GM18861 (cell line): ENCODE measurements around the gene OCA2.
"Not testable (repeated sequence)": the region's sequence is repeated elsewhere in the genome, so short reads cannot be mapped to it uniquely, and the experiment has no call there.

Experiments used
- ATAC-seq: cut with Tn5 transposase; IDR thresholded peaks from one replicate; pipeline ENCODE4 v1.9.1; 2021; ENCODE audit not compliant: unreplicated experiment

OCA2 gene

DNA sequence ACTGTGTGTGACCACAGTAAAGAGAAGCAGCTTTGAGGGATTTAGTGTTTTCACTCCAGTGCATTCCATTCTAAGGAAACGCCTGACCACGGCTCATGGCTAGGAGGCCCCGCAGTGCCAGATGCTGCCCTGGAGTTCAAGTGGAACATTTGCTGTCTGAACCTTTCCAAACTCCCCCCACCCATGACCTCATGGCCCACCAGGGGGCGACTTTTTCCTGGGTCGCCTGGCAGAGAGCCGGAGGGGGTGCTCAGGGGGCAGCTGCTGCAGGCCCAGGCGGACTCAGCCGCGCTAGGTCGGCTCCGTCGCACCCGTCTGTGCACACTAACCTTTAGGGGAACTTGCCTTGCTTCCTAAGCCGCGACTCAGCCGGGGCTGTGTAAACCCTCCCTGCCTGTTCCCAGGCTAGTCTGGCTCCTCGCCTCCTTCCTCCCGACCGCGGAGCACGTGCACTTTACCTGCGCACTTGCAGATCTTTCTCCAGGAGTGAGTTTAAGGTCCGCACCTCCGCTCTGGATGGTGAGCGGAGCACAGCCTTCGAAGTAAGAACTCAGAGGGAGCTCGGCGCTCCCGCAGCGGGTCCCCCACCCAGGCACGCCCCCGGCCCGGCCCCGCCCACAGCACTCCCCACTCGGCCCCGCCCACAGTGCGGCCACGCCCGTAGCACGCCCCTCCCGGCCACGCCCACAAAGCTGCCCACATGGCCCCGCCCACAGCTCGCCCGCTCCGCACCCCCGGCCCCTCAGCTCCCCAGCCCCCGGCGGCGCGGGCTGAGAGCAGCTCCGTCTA, at the start of gene OCA2:
TSS of gene OCA2 (minus strand) at position 550 of the 789 bp plus-strand sequence. CDS start 17,441 bp downstream, outside the sequence.
- ATAC-seq = no peak

DNA sequence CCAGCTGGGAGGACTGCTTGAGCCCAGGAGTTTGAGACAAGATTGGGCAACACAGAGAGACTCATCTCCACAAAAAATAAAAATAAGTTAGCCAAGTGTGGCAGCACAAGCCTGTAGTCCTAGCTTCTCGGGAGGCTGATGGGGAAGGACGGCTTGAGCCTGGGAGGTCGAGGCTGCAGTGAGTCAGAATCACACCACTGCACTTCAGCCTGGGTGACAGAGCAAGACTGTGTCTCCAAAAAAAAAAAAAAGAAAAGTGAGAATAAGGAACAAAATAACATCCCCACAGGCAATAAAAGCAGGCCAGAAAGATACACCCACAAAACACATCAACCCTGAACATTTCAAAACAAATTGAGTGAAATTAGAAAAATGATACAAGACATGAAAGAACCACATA, 48.7 kb upstream of the OCA2 start:
- no peak for ATAC-seq

GRCh38 chr15:28145419-28145818, 46.3 kb upstream of the OCA2 start:
- ATAC-seq = not testable (repeated sequence)

DNA sequence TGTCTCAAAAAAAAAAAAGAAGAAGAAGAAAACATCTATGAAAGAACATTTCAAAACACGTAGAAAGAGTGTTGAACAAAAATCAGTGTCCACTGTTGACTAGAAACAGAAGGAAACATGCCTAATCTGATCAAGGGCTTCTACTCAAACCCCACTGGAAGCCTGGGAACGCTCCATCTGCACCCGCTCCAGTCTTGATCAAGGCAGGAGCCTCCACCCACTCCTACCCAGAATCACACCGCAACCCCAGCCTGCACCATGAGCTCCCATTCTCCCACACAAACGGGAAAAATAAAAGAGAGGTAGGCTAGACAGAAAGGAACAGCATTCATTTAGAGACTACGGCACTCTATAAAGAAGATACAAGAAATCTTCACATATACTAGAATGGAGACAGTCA, 40.9 kb upstream of the OCA2 start:
- no peak for ATAC-seq

GRCh38 chr15:28137408-28138039, 38.4 kb upstream of the OCA2 start:
- not testable (repeated sequence) for ATAC-seq

GRCh38 chr15:28136236-28136904, 37.3 kb upstream of the OCA2 start:
- ATAC-seq = peak; percentile 100

- ATAC-seq = no peak
These were observed 34.2 kb upstream of the OCA2 start for GRCh38 chr15:28133281-28133680.

- no peak for ATAC-seq
These were observed 33.6 kb upstream of the OCA2 start for GRCh38 chr15:28132524-28133275.

GRCh38 chr15:28131946-28132345, 32.8 kb upstream of the OCA2 start:
- no peak for ATAC-seq

DNA sequence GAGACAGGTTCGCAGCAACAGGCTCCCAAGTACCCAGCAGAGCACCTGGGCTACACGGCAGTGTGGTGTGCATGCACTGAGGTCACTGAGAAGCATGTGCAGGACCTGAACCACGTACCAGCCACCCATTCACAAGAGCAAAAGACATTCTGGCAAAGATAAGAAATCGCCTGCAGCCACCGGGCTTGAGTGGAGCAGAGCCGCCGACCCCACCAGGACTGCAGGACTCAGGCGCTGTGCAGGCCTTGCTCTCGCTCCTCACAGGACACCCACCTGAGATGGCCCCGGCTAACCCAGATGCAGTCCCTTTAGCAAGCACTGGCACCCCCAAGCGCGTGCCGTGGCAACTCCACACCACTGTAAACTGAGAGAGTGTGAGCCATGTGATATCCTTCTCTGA, 32.3 kb upstream of the OCA2 start:
- ATAC-seq = no peak

DNA sequence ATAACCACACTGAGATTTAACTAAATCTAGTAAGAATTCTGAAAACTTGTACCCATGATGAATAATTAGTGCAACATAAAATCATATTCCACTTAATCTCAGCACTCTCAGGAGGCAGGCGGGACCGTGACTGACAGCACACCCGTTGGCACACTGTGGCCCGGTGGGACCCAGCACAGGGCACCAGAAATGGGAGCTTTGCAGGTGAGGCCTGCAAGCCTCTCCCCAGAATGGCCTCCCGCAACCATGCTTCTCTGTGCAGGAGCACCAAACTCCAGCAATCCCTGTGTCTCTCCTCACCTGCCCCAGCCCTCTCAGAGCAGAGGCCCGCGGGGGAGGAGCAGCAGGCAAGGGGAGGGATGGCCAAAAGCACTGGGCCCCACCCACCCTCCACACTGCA, 31.5 kb upstream of the OCA2 start:
- ATAC-seq = no peak

DNA sequence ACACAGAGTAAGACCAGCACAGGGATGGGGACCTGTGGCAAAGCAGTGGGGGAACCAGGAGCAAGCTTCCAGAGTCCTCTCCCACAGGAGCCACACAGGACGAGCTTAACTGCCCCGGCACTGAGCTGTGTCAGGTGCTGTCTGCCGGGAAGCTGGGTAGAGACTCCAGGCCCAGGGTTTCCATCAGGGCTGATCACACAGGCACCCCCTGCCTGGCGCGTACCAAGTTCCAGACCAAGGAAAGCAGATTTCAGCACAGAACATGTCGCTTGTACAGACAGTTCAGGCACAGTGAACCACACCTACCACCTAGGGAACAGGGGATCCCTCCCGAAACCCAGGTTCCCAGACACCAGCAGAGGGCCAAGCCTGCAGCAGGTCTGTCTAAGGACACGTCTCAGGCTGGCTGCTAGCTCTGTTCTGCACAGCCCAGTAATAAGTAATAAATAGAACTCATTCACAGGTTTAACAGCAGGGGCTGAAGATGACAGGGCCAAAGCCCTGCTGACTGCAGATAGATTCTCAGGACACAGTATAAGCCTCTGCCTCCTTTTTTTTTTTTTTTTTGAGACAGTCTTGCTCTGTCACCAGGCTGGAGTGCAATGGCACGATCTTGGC, 30.2 kb upstream of the OCA2 start:
- ATAC-seq = no peak

- ATAC-seq = no peak
These were observed 28.9 kb upstream of the OCA2 start for GRCh38 chr15:28128031-28128430.

GRCh38 chr15:28127036-28127435, 27.9 kb upstream of the OCA2 start:
- no peak for ATAC-seq

DNA sequence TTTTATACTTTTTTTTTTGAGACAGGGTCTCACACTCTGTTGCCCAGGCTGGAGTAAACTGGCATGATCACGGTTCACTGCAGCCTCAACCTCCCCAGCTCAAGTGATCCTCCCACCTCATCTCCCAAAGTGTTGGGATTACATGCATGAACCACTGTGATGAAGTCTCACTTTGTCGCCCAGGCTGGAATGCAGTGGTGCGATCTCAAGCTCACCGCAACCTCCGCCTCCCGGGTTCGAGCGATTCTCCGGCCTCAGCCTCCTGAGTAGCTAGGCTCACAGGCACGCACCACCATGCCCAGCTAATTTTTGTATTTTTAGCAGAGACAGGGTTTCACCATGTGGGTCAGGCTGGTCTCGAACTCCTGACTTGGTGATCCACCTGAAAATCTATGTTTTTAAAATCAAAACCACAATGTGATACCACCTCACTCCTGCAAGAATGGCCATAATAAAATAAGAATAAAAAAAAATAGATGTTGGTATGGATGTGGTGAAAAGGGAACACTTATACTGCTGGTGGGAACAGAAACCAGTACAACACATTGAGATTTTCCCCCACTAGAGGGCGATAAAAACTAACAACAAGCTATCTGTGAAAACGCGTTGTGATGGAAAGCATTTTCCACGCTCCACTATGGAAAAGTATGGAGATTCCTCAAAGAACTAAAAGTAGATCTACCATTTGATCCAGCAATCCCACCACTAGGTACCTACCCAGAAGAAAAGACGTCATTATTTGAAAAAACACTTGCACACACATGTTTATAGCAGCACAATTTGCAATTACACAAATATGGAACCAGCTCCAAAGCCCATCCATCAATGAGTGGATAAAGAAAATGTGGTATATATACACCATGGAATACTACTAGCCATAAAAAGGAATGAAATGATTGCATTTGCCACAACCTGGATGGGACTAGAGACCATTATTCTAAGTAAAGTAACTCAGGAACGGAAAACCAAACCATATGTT, 26.8 kb upstream of the OCA2 start:
- ATAC-seq = no peak

DNA sequence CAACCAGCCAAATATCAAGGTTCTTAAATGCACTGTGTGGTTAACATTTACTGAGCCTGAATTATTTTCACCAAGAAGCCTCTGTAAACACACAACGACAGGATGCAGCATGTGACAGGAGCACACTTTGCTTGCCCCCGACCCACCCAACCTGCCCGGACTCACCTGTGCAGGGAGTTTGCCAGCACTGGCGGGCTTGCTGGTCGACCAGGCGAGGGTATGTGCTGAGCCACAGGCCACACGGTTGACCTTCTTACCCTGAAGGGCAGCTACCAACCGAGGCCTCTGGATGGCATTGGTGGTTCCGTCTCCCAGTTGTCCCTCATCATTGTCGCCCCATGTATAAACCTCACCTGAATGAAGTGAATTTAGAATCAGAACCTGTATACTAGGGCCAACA, 25.7 kb upstream of the OCA2 start:
- no peak for ATAC-seq

GRCh38 chr15:28123408-28124023, 24.4 kb upstream of the OCA2 start:
- ATAC-seq = no peak

DNA sequence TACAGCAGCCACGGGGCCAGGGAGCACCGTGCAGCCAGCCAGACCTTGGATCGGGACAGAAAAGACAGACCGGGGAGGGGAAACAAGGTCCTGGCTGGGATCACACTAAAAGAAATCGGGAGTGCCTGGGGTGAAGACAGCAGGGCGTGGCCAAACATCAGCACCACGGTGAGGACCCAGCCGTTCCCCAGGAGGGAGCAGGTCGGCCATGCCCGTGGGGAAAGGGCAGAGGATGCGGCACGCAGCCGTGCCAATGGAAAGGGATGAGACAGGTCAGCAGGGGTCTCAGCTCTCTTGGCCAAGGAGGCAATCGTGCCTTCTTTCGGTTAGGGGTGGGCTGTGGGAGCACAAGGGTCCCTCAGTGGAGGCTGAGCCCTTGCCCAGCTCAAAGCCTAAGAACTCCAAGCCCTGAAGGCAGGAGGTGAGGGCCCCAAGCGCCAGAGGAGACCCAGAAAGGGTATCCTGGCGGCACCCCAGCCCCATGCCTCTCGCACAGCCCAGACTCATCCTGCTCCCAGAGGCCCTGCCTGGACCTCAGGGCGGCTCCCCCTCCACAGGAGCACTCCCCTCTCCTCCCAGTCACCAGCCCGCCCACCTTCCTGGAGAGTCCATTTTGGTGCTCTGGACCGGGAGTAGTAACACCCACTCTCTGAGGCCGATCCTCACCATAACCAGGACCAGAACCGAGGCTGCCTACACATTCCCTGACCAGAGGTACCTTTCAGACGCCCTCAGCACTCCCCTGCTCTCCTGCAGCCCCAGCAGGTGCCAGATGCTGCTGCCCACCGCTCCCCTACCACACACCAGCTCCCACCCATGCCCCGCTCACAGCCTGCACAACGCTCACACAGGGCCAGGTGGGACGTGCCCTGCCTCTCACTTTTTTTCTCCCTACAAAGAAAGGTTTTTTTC, 23.2 kb upstream of the OCA2 start:
- no peak for ATAC-seq
